Transverse colon (tissue), 3 donors: ENCODE results near the gene LAMA4.

Source experiments
- CTCF ChIP-seq, 5 experiments: fragments of 200-600 bp in 3 of 5; fragments of 450-650 bp in 2 of 5; sonication (generic) in 3 of 5; IDR thresholded peaks; 1 replicate in 2 of 5; 2 replicates in 3 of 5; pipeline ENCODE4 v1.5.1; 2016 to 2017; ENCODE audit warnings: antibody characterized with exemption in 5 of 5, inconsistent platforms in 3 of 5, mild to moderate bottlenecking in 2 of 5, moderate library complexity in 1 of 5
- EP300 ChIP-seq: sonication (generic); formaldehyde crosslinking; IDR thresholded peaks from one replicate; pipeline ENCODE4 v1.6.1; 2017; ENCODE audit warnings: antibody characterized with exemption, low read depth

DNA sequence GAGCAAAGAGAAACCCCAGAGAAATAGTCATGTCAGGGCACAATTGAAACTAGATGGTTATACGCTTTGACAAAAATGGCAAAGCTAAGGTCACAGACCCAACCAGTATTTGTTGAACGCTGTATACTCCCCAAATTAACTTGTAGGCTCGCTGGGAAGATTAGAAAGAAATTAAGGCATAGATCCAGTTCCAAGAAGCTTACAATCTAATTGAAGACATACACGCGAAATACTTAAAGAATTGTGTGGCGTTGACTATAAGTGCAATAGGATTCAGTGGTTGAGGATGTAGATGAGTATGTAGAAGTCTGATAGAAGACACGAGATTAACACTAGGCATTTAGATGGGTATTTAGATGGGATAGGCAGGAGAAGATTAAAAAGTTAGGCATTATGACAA, 166.5 kb downstream of the LAMA4 start:
- no peak for TF ChIP-seq EP300
- TF ChIP-seq CTCF (IDR thresholded peaks at IDR 0.05), result no peak
